Uterus (tissue), 4 donors: ENCODE data around the gene ARAF. TPM values are rescaled to one million over a fixed set of nuclear protein-coding genes. Genes with fewer than 3 reads are reported as not detected.

ENCODE experiments used
- DNase-seq, 2 donors: peaks; one replicate each; pipeline ENCODE4 v3.0.0-alpha.2; 2019 to 2020
- H3K27ac ChIP-seq, 2 donors: fragments of 200-600 bp; sonication (generic); 1 replicate in 1 of 2; 2 replicates in 1 of 2; pipeline ENCODE4 v1.5.1; 2016 to 2018
- H3K27me3 ChIP-seq, 2 donors: fragments of 200-600 bp; sonication (generic); one replicate each; pipeline ENCODE4 v1.5.1; 2018 to 2019; ENCODE audit warnings: control low read depth in 1 of 2
- H3K36me3 ChIP-seq, 2 donors: fragments of 200-600 bp; sonication (generic); one replicate each; pipeline ENCODE4 v1.5.1; 2019; ENCODE audit warnings: control low read depth in 1 of 2
- H3K4me1 ChIP-seq, 2 donors: fragments of 200-600 bp; sonication (generic); one replicate each; pipeline ENCODE4 v1.5.1; 2018 to 2019; ENCODE audit warnings: control low read depth in 1 of 2
- H3K4me3 ChIP-seq, 2 donors: fragments of 200-600 bp; sonication (generic); 1 replicate in 1 of 2; 2 replicates in 1 of 2; pipeline ENCODE4 v1.5.1; 2018 to 2019; ENCODE audit warnings: mild to moderate bottlenecking in 1 of 2
- H3K9me3 ChIP-seq, 2 donors: fragments of 200-600 bp; sonication (generic); one replicate each; pipeline ENCODE4 v1.5.1; 2019; ENCODE audit warnings: control low read depth in 1 of 2
- POLR2A ChIP-seq, 2 donors: fragments of 450-650 bp; IDR thresholded peaks; one replicate each; pipeline ENCODE4 v1.6.1; 2016; ENCODE audit warnings: antibody characterized with exemption in 2 of 2, mild to moderate bottlenecking in 1 of 2, moderate library complexity in 1 of 2
- intact Hi-C: fragments of 100-400 bp; cut with DNase I; formaldehyde crosslinking; loops from one replicate; pipeline ENCODE4 v1.15.1; 2023; ENCODE audit warnings: low total_unique reads
- microRNA-seq: library from miRNA; unstranded; fragments of <30 nt; microRNA quantifications from one replicate; pipeline ENCODE4, GENCODE V29; 2016; ENCODE audit warnings: borderline microRNAs expressed, borderline replicate concordance
- small RNA-seq: library from RNA; depleted of rRNA; stranded (forward); fragments of <200 nt; gene quantifications from one replicate; pipeline ENCODE3, GENCODE V24; 2016
- total RNA-seq, 4 donors: library from RNA; depleted of rRNA in 3 of 4; stranded (reverse); fragments of >200 nt in 3 of 4; gene quantifications; one replicate each; pipeline versions ENCODE4 v1.1.0 to v1.2.4, GENCODE V29; 2014 to 2023
- TF ChIP-seq, protein P1 (sequence below), 4 experiments: fragments of 200-600 bp in 2 of 4; fragments of 450-650 bp in 2 of 4; sonication (generic) in 2 of 4; IDR thresholded peaks; one replicate each; pipeline ENCODE4 v1.5.1; 2016 to 2019; ENCODE audit warnings: antibody characterized with exemption in 4 of 4, mild to moderate bottlenecking in 2 of 4, moderate library complexity in 1 of 4
- donor health status: DM: yes; HTN: yes; CAD: no.

Gene ARAF
- total RNA-seq, 4 donors from 2014 or later = 5.6 to 65.6 (median 17.6) TPM

DNA sequence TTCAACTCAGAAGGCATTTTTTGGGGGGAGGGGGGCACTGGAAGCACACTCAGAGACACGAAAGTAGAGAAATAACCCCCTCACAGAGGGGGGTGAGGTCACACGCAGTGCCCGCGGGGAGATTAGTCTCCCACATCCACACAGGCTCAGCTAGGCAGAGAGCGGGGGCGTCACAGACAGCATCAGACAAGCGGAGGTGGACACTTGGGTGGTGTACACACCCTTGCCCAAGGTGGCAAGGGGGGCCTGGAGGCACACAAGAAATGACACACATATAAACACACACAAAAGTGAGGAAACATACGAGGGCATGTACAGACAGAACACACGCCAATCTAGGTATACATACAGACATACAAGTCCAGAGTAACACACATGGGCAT lies 59.3 kb downstream of the ARAF start:
- no peaks in the 10 kb centered on the region for H3K4me1 ChIP-seq
- H3K27ac ChIP-seq = no peak overlapping the region
- intact Hi-C loops = no loop called here
- H3K27me3 ChIP-seq = no peaks in the 10 kb centered on the region
- DNase-seq = no peak
- TF ChIP-seq, protein P1, sequence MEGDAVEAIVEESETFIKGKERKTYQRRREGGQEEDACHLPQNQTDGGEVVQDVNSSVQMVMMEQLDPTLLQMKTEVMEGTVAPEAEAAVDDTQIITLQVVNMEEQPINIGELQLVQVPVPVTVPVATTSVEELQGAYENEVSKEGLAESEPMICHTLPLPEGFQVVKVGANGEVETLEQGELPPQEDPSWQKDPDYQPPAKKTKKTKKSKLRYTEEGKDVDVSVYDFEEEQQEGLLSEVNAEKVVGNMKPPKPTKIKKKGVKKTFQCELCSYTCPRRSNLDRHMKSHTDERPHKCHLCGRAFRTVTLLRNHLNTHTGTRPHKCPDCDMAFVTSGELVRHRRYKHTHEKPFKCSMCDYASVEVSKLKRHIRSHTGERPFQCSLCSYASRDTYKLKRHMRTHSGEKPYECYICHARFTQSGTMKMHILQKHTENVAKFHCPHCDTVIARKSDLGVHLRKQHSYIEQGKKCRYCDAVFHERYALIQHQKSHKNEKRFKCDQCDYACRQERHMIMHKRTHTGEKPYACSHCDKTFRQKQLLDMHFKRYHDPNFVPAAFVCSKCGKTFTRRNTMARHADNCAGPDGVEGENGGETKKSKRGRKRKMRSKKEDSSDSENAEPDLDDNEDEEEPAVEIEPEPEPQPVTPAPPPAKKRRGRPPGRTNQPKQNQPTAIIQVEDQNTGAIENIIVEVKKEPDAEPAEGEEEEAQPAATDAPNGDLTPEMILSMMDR (IDR thresholded peaks at IDR 0.05) = no peak
- no peak for TF ChIP-seq POLR2A (IDR thresholded peaks at IDR 0.05)
- no peaks in the 10 kb centered on the region for H3K9me3 ChIP-seq
- no peaks in the 10 kb centered on the region for H3K36me3 ChIP-seq
- no peak overlapping the region for H3K4me3 ChIP-seq

Small RNA genes within 50 kb of the gene (microRNA-seq; reads per million reads assigned to microRNA genes)
- not detected for gene MIR4769

Small RNA genes within 50 kb of the gene (small RNA-seq; reads per million reads assigned to genes)
- gene MIR4769 = not detected

Other genes with a start within 250 kb of the ARAF start
- gene ZNF157, start 190.6 kb upstream of the ARAF start, total RNA-seq = 1 to 10 TPM in 1 of 4 donors, under 1 TPM in 1, not detected in 2; 0.55 to 2.4 TPM
- gene ZNF41, start 78.0 kb upstream of the ARAF start, total RNA-seq = 10 to 100 TPM in 3 of 4 donors, 1 to 10 TPM in 1; 4.9 to 14.7 (median 11.5) TPM
- 100 to 1,000 TPM in 2 of 4 donors, 10 to 100 TPM in 2; 17.9 to 287 (median 111) TPM for gene TIMP1, start 21.2 kb downstream of the ARAF start, total RNA-seq
- gene SYN1, start 58.7 kb downstream of the ARAF start, total RNA-seq = 1 to 10 TPM in 2 of 4 donors, not detected in 2; 1.2 to 1.5 TPM
- gene CFP, start 68.7 kb downstream of the ARAF start, total RNA-seq = 1 to 10 TPM in 2 of 4 donors, under 1 TPM in 1, not detected in 1; 0.51 to 2.0 (median 1.7) TPM
- 10 to 100 TPM; 18.2 to 34.2 (median 25.6) TPM for gene ELK1, start 89.4 kb downstream of the ARAF start, total RNA-seq
- 100 to 1,000 TPM in 2 of 4 donors, 10 to 100 TPM in 2; 58.2 to 900 (median 216) TPM for gene UXT, start 98.0 kb downstream of the ARAF start, total RNA-seq